Loucy (cell line): Measurements from ENCODE around the gene ZC3H11A.

ENCODE experiments used
- CTCF ChIP-seq: fragments of 200-600 bp; sonication (generic); conservative IDR thresholded peaks from 2 replicates; pipeline ENCODE4 v1.5.1; 2014; ENCODE audit warnings: mild to moderate bottlenecking, antibody characterized with exemption, low read length
- EZH2phosphoT487 ChIP-seq: fragments of 200-600 bp; IDR thresholded peaks from 2 replicates; pipeline ENCODE4 v1.6.1; 2018; ENCODE audit warnings: antibody characterized with exemption, mild to moderate bottlenecking, moderate library complexity, borderline replicate concordance

- no peak for TF ChIP-seq CTCF
- TF ChIP-seq EZH2phosphoT487: no peak
Observed at GRCh38 chr1:203843435-203843834, 48.0 kb downstream of the ZC3H11A start.
